ENCODE data around the gene SETBP1. TPM values are rescaled to one million over a fixed set of nuclear protein-coding genes. Genes with fewer than 3 reads are reported as not detected.

Gene SETBP1
- total and polyA plus RNA-seq, 9 of the 15 experiments (the other 6 are each of a cell fraction or from before 2014, with no cell fraction given), result under 0.01 to 0.13 (median 0.04) TPM

DNA sequence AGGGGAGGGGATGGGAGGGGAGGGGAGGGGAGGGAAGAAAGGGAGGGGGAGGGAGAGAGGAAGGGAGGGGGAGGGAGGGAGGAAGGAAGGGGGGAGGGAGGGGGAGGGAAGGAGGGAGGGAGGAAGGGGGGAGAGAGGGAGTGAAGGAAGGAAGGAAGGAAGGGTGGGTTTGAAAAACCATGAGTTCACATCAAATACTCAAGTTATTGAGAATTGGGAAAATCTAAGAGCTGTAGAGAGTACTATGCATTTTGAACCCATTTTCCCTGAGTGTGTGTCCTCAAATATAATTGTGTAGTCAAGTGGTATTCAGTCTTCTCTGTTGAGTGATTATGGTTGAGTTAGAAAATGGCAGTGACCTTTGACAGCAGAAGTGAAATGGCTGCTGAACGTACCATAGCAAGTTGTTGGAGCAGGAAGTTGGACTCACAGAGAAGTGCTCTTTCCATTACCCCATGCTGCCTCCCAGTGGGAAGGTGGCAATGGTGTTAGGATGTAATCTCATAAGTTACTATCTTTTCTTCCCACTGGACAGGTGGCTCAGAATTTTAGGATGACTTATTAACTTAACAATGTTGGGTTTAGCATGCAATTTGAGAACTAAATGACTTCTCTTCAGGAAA lies 214.6 kb downstream of the SETBP1 start:
- intact Hi-C loops (cut with micrococcal nuclease) (loop anchor here (5.0 to 10.0 kb wide), 3 partner anchors 220 to 320 kb away; no protein-coding TSS in a partner anchor), in situ Hi-C loops (cut with MboI) (no loop called here)
- ChIA-PET POLR2A (interaction anchor here (0.6 kb wide), 1 partner anchor 1172 kb away, joined by 3 read pairs; no protein-coding TSS in a partner anchor), CTCF (ENCODE audit: low intra/inter-chr PET ratio) (no interaction called here)
- H3K27ac ChIP-seq (ENCODE audit: extremely low read depth, low read depth, low read length), result no peak overlapping the region
- H3K9ac ChIP-seq (ENCODE audit: insufficient read depth in 1 of 2, low read depth in 2 of 2, low read length in 2 of 2), result no peak overlapping the region
- no peaks in the 10 kb centered on the region for H4K20me1 ChIP-seq (replicated peaks; ENCODE audit: control insufficient read depth, insufficient read depth, low read length)
- H3K36me3 ChIP-seq (ENCODE audit: control insufficient read depth, insufficient read depth, low read length), result no peaks in the 10 kb centered on the region
- DNase-seq (ENCODE audit: extremely low read depth in 1 of 4, low spot score in 3 of 4) (peak; percentile 11 to 44 (median 18)), FAIRE-seq (peak; percentile 61), ATAC-seq (peak; percentile 74)
- 0% methylated on average over 1 of the region's 1 CpG for whole genome bisulfite sequencing (ENCODE audit: insufficient coverage, low coverage, missing lambda C conversion rate)
- no peaks in the 10 kb centered on the region for H3K9me3 ChIP-seq (replicated peaks; ENCODE audit: control insufficient read depth, insufficient read depth, low read depth, low read length)
- no peaks in the 10 kb centered on the region for H3K27me3 ChIP-seq (ENCODE audit: control insufficient read depth in 2 of 2, insufficient read depth in 2 of 2, low read length in 2 of 2)
- no peaks in the 10 kb centered on the region for H3K4me1 ChIP-seq (replicated peaks in 1 of 2; ENCODE audit: control insufficient read depth in 2 of 2, insufficient read depth in 2 of 2, low read length in 2 of 2)
- no TSS peak for BruUV-seq (replicated peaks)
- H3K4me2 ChIP-seq (ENCODE audit: insufficient read depth, low read length), result no peak overlapping the region
- no peaks in the 10 kb centered on the region for H3K9me1 ChIP-seq (ENCODE audit: control insufficient read depth, insufficient read depth, low read length)
- no peak overlapping the region for H3K4me3 ChIP-seq
- no peak overlapping the region for H2AFZ ChIP-seq (ENCODE audit: low read depth, low read length)
- no peaks in the 10 kb centered on the region for H3K79me2 ChIP-seq (ENCODE audit: control insufficient read depth, insufficient read depth, low read length)
- TF ChIP-seq TEAD1 (CRISPR knock-in tag; IDR thresholded peaks at IDR 0.05) (no peak), KAT8 (IDR thresholded peaks at IDR 0.05; ENCODE audit: low read depth) (0 out of 2 replicates have a peak, but pooled peaks have one; percentile 25), SMC3 (conservative IDR thresholded peaks at IDR 0.05; ENCODE audit: insufficient read depth, low read depth, low read length) (peak; percentile 53), ZNF583 (CRISPR knock-in tag; IDR thresholded peaks at IDR 0.05) (no peak), RUNX1 (IDR thresholded peaks at IDR 0.05; ENCODE audit: low read depth) (no peak), YY1 (IDR thresholded peaks at IDR 0.05; ENCODE audit: borderline replicate concordance in 1 of 3, control insufficient read depth in 1 of 3, extremely low read depth in 1 of 3, insufficient read depth in 3 of 3, insufficient read length in 1 of 3, insufficient replicate concordance in 2 of 3, low read depth in 1 of 3, low read length in 2 of 3) (peak in 2 of 3 experiments; percentile 19 to 50), CCNT2 (IDR thresholded peaks at IDR 0.05; ENCODE audit: borderline replicate concordance, extremely low read depth, insufficient read length, low read depth, low read length) (no peak), GABPA (tag; conservative IDR thresholded peaks at IDR 0.05; ENCODE audit: low read depth) (no peak), ZNF507 (tag; conservative IDR thresholded peaks at IDR 0.05) (no peak), SRSF9 (IDR thresholded peaks at IDR 0.05; ENCODE audit: borderline replicate concordance, low read depth, low read length) (no peak)
- TF ChIP-seq, protein P1, sequence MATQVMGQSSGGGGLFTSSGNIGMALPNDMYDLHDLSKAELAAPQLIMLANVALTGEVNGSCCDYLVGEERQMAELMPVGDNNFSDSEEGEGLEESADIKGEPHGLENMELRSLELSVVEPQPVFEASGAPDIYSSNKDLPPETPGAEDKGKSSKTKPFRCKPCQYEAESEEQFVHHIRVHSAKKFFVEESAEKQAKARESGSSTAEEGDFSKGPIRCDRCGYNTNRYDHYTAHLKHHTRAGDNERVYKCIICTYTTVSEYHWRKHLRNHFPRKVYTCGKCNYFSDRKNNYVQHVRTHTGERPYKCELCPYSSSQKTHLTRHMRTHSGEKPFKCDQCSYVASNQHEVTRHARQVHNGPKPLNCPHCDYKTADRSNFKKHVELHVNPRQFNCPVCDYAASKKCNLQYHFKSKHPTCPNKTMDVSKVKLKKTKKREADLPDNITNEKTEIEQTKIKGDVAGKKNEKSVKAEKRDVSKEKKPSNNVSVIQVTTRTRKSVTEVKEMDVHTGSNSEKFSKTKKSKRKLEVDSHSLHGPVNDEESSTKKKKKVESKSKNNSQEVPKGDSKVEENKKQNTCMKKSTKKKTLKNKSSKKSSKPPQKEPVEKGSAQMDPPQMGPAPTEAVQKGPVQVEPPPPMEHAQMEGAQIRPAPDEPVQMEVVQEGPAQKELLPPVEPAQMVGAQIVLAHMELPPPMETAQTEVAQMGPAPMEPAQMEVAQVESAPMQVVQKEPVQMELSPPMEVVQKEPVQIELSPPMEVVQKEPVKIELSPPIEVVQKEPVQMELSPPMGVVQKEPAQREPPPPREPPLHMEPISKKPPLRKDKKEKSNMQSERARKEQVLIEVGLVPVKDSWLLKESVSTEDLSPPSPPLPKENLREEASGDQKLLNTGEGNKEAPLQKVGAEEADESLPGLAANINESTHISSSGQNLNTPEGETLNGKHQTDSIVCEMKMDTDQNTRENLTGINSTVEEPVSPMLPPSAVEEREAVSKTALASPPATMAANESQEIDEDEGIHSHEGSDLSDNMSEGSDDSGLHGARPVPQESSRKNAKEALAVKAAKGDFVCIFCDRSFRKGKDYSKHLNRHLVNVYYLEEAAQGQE (IDR thresholded peaks at IDR 0.05; ENCODE audit: borderline replicate concordance), result peak; percentile 56; the same call in 1 of the 2 replicates
- TF ChIP-seq, protein P1 (CRISPR knock-in tag; IDR thresholded peaks at IDR 0.05; ENCODE audit: low read depth), result no peak
- TF ChIP-seq, protein P2, sequence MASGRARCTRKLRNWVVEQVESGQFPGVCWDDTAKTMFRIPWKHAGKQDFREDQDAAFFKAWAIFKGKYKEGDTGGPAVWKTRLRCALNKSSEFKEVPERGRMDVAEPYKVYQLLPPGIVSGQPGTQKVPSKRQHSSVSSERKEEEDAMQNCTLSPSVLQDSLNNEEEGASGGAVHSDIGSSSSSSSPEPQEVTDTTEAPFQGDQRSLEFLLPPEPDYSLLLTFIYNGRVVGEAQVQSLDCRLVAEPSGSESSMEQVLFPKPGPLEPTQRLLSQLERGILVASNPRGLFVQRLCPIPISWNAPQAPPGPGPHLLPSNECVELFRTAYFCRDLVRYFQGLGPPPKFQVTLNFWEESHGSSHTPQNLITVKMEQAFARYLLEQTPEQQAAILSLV (tag; IDR thresholded peaks at IDR 0.05), result no peak
